Hematopoietic multipotent progenitor cell treated with erythropoietin and hydrocortisone succinate and interleukin-3 and kit ligand, for 6 days (in vitro differentiated cells): ENCODE measurements around the gene CREBZF.
"Not testable (repeated sequence)": the region's sequence is repeated elsewhere in the genome, so short reads cannot be mapped to it uniquely, and the experiment has no call there.

Experiments used
- DNase-seq: peaks from one replicate; pipeline ENCODE4 v3.0.0-alpha.2; 2015

The CREBZF gene

DNA sequence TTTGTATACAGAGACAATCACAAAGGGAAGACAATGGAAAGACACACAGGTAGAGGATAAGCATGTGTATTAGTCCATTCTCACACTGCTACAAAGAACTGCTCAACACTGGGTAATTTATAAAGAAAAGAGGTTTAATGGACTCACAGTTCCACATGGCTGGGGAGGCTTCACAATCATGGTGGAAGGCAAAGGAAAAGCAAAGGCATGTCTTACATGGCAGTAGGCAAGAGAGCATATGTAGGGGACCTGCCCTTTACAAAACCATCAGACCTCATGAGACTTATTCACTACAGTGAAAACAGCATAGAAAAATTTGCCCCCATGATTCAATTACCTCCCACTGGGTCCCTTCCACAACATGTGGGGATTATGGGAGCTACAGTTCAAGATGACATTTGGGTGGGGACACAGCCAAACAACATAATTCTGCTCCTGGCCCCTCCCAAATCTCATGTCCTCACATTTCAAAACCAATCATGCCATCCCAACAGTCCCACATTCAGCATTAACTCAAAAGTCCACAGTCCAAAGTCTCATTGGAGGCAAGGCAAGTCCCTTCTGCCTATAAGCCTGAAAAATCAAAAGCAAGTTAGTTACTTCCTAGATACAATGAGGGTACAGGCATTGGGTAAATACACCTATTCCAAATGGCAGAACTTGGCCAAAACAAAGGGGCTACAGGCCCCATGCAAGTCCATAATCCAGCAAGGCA, 6.2 kb upstream of the CREBZF start:
- DNase-seq, result not testable (repeated sequence)

DNA sequence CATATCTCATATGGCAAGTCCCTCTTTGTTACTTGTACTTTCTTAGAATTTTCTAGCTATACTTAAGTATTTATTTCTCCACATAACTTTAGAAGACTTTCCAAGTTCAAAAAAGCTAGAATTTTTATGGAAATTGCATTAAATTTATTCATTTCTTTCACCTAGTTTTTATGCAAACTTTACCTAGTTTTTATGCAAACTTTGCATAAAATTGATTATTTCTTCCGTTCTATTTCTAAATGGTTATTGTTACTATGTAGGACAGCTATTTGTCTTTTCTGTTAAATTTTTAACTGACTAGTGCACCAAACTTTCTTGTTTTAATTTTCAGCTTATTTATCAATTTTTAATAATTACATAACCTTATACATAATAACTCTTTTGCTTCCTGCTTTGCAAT, 3.2 kb upstream of the CREBZF start:
- no peak for DNase-seq

DNA sequence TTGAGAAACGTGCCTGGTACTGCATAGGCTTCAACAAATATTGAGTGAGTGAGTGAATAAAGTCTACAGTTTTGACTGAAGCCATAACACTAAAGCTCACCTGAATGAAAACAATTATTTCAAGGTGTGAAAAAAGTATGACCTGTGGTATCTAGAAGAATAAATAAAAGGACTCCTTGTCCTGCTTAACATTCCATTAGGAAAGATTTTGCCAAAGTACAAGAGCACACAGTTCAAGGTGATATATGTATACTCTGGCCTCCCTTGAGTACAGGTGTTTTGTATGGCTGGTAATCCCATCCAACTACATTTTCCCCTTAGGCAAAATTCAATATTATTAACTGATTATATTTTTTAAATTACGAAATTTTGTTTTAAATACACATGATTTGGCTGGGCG, 1.8 kb upstream of the CREBZF start:
- no peak for DNase-seq

DNA sequence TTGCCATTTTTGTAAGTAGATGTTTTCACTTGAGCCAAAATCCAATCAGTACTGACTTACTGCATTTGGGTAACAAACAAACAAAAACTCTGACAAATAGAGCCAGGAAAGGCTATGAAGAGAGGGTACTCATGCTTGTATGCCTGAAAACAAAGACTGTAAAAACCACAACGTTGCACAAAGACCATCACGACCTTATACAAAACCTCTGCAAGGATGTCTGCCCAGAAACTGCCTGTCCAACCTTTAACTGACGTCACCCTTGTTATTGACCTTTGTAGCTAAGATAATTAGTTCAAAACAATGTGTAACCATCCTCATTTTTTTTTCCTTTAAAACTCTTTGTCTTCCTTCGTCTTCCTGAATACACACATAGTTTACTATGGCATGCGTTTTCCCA, 804 bp upstream of the CREBZF start:
- no peak for DNase-seq

DNA sequence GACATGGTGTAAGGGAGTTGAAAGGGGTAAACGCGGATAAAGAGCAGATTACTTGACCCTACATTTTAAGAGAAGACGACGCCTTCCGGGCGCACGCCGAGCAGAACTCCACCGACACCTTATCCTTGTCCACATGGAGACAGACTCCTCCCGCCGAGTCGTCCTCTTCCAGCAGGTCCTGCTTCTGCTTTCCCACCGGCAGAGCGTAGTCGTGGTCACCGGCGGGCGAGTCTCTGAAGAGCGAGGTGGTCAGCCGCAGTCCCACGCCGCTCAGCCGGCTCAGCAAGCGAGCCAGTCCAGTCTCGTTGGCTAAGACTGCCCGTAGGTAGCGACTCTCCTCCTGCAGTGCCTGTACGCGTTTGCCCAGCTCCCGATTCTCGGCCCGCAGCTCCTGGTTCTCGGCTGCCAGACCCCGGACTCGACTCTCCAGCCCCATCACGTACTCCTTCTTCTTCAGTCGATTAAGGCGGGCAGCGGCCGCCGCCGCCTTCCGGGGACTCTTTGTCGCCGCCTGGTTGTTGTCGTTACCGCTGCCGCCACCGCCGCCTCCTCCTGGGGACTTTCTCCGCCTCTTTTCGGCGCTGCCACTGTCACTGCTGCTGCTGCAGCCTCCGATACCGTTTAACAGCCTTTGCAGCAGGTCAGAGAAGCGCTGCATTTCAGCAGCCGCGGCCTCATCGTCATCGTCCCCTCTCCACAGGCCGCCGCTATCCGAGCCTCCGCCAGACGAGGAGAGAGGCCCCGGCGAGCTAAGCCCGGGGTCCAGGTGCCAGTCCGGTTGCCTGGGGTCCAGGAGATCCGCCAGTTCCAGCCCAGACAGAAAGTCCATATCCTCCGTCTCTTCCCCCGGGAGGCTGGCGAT, 945 bp downstream of the CREBZF start:
- DNase-seq, result peak; percentile 91

DNA sequence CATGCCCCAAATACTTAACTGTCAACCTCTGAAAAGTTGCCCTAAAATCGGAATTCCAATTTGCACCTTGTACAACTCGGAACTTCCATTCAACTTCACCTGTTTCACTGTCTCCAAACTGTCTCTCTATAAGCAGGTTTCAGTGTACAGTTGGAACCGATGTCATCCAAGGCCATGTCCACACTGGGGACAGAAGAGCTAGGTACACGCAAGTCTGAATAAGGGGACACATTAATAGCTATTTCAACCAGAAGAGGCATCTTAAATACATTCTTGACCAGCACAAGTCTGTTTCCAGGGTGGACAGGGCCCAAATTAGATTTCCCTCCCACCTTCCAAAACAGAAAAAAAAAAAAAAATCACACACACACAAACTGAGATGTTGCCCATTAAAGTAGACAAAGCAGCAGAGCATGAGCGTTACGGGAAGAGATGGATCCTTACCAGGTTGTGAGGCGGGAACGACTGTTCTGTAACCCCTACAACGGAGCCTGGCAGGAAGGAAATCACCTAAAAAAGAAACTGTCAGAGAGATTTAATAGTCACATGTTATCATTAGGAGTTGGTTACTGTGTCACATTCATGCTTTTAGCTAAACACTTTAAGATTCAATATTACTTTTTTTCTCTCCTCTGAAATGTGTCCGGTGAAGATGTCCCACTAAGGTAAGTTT, 1.7 kb downstream of the CREBZF start:
- DNase-seq, result no peak

DNA sequence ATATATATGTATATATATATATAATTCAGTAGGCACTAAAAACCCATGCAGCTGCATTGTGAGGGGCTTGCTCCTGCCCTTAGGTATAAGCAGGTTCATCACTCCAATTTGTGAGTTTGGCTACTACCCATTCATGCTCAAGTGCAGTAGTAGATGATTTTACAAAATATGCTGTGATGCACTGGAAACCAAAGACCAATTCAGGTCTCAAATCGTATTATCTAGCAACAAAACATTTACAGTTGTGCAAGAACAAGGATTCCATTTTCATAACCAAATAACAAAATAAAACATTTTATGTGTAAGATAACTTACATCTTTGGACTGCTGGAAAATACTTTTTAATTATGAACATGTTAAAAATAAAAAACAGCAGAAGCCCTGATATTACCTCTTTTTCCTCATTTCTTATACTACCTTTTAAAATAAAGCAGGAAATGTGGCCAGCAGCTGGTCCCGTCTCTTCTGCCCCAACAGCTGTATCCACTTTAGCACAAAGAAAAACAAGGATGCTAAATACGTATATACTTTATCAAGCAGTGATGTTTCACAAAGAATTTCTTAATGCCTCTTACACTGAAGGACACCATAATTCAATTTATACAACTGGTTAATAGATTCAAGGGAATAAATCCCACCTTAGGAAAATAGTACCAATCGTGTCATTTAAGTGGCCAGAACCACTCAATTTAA, 2.8 kb downstream of the CREBZF start:
- no peak for DNase-seq

DNA sequence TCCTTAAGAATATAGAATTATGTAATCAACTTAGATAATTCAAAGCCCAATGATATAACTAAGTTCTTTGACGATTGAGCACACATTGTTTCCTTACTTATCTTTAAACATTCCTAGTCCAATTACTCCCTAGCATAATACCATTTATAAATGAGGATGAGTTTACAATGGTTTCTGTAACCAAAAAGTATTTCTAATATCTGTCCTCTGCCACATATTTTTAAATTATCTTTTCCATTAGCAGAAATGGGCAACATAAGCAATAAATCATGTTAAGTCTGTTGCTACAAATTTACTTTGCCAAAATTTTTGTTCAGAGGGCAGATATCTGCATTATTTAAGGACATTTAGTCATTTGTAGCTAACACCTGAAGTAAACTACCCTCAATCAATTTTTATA, 6.7 kb downstream of the CREBZF start:
- DNase-seq, result no peak

DNA sequence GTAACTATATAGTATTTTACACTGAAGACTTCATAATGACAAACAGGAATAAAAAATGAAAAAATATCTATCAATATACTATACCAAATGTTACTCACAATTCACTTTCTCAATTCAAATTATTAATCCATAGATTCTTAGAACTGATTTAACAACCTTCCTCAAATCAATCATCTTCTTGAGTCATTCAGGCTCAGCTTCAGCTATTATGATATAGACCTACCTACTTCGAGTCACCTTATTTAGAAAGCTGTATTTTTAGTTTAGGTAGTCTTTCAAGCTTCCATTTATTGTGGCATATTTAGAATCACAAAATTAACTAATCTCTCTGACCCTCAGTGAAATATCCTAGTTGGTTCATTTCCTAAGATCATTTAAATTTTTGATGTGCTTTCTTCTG, 8.2 kb downstream of the CREBZF start:
- no peak for DNase-seq

DNA sequence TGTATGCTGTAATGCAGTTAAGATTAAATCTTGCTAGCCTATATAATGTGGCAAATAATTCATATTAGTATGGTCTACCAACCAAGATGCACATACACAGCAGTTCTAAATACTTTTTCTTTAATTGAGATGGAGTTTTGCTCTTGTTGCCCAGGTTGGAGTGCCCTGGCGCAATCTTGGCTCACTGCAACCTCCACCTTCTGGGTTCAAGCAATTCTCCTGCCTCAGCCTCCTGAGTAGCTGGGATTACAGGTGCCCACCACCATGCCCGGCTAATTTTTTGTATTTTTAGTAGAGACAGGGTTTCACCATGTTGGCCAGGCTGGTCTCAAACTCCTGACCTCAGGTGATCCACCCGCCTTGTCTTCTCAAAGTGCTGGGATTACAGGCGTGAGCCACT, 10.6 kb downstream of the CREBZF start:
- not testable (repeated sequence) for DNase-seq

DNA sequence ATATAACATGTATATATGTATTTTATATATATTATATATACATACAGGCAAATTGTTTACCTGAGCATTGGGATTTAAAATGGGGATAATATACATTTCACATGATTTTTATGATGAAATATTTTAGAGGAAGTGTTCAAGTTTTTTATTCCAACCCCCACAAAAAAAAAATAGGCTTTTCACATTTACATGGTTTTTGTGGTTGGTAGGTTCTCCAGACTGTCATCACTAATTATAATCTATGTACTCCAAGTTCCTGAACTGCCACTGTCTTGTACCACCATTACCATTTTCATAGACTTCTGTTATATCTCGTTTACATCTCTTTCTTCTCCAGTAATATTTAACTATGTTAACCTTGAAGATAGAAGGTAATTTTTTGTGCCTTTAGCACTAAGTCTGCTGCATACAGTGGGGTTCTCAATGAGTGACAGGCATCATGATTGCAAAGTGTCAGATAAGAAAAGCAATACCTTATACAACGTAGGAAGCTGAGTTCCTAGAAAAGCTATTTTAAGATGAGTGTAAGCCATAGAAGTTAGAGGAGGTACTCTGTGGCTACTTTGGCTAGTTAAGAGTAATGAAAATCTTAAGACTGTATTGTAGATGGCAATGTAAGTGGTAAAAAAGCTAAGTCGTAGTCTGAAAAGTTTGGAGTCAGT, 12.0 kb downstream of the CREBZF start:
- peak; percentile 51 for DNase-seq

DNA sequence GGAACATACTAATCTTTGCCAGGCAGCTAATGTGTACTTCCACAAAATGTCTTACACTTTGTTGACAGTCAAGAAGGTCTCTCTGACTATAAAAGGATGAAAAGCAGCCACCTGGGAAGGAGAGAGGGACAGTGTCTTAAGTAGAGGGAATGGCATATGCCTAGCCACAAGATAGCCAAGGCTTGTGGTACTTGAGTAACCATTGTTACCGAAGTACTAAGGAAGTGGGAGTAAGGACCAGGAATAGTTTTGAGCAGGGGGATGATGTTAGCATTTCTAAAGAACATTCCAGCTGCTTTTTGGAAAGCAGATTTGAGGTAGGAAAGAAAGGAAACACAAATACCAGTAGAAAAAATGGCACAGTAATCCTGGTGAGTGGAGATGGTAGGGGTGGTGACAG, 13.8 kb downstream of the CREBZF start:
- no peak for DNase-seq

DNA sequence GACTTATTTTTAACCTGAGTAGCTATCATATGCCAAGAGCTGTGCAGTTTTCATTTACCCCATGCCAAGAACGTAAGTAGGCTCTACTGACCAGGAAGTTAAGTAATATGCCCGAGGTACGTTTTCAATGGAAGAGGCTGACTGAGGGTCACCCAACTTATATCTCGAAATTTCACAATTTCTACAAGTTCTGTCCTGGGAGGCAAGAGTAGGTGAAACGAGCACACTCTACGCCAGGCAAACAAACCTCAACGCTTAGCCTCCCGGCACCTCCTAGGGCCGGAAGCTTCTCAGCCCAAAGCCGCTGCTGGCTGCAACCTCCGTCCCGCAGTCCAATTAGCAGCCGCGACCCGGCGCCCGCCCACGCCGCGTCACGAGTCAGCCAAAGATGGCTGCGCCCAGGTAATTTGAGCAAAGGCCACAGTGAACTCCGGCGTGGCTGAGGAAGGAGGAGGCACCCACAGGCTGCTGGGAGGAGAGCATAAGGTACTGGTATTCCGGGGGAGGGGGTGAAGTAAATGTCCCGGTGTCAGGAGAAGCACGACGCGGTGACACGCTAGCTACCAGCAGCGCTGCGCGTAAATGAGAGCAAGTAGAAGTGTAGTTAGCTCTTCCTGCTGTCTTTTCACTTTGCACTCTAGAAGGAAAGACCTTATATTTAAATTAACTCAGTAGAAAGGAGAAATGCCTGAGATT, 17.2 kb downstream of the CREBZF start, which contains the start of gene TMEM126A:
Gene TMEM126A, plus strand, starts transcription at position 364 of the 696 bp plus-strand sequence. CDS start 2,289 bp downstream, outside the sequence.
- DNase-seq, result peak; percentile 93

DNA sequence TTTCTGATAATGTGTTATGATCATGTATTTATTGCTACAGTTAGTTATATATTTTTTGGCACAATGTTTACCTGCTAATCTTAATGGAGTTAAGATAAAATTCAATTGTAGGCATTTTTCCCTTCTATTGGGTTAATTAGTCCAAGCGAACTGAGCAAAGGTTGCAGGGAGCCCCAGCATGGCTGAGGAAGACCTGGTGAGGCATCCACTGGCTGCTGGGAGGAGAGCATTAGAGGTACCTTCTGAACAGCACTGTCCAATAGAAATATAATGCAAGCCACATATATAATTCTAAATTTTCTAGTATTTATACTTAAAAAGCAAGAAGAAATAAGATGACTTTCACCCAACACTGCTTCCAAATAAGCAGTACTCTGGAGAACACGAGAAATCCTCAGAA, 17.9 kb downstream of the CREBZF start:
- peak; percentile 32 for DNase-seq

DNA sequence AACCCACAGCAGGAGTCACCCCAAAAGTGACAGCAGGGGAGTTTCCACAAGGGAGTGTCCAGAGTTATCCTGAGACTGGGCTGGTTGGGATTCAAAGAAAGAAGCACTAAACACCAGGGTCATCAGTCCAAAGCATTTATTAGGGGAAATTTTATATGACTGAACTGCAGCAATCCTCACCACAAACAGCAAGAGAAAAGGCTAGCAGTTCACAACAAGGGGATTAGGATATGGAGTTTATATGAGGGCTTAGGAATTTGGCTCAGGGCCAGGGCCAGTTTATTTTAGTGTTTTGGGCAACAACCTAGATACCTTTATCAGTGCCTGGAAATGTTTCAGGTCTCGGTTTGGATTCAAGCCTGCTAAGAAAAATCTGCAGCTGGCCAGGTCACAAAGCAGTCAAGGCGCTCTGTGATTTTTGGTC, 21.7 kb downstream of the CREBZF start:
- no peak for DNase-seq

DNA sequence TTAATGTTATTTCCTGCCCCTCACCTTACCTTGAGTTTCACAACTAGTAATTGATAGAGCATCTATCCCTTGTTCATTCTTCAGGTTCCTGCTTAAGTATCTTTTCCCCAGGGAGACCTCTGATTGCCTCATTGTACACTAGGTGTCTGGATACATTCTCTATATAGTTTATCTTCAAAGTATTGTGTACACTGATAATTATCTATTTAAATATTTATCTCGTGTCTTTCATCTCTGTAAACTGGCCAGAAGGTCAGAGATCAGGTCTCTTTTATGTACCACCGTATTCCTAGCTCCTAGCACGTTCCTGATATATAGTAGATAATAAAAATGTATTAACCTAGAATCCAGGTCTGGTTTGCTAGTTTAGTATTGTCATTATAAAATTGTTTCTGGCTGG, 30.2 kb downstream of the CREBZF start:
- DNase-seq, result no peak

DNA sequence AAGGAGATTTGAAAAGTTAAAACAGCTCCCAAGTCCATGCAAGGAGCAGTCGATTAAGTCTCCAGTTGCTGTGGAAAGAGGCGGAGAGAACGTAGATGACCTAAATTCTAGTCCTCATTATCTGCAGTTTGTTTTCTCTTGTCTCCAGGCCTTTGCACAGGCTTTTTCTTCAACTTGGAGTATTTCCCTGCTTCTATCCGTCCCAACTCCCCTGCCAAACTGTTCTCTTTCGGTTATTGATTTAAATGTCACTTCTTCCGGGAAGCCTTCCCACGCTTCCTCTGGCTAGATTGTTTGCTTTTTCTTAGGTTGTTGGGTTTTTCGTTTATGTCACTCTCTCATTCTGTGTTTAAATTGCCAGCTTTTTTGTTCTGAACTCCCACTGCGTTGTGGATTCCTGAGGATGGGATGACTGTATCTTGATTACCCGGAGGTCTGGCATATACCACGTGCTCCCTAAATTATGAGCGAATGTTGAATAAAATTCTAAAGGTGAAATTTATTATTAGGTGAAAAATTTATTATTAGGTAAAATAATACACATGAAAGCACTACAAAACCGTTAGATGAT, 36.1 kb downstream of the CREBZF start:
- DNase-seq, result no peak

DNA sequence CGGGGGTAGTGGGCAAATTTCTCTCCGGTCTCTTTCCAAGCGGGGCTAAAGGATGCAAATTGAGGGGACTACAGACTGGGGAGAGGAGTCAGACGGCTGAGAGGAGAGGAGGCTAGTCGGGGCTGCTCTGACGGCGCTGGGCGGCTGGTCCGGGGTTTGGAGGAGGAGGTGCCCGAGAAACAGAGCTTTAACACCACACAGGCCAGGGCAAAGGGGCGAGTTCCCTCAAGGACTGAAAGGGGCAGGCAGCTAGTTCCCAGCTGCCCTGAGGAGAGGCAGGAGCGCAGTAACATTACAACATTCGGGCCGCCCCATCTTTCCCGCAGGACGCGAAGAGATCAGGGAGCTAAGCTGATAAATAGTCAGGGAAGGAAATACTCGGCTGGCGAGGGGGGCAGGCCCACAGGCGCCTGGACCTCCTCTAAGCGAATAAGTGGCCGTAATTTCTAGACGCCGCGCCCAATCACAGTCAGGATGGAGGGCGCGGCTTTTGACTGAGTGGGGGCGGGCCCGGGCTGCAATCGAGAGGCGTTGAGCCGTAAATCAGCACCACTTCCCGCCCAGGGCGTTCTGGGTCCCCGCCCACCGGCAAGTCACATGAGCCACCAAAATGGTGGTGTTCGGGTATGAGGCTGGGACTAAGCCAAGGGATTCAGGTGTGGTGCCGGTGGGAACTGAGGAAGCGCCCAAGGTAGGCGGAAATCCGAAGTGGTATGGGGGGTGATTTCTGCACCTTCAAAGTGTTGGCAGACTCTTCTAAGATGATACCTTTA, 36.7 kb downstream of the CREBZF start, which contains the start of gene TMEM126B:
Gene TMEM126B, plus strand, starts transcription at position 596 of the 773 bp plus-strand sequence. Its CDS starts 15 bp downstream, at position 611.
- peak; percentile 99 for DNase-seq

DNA sequence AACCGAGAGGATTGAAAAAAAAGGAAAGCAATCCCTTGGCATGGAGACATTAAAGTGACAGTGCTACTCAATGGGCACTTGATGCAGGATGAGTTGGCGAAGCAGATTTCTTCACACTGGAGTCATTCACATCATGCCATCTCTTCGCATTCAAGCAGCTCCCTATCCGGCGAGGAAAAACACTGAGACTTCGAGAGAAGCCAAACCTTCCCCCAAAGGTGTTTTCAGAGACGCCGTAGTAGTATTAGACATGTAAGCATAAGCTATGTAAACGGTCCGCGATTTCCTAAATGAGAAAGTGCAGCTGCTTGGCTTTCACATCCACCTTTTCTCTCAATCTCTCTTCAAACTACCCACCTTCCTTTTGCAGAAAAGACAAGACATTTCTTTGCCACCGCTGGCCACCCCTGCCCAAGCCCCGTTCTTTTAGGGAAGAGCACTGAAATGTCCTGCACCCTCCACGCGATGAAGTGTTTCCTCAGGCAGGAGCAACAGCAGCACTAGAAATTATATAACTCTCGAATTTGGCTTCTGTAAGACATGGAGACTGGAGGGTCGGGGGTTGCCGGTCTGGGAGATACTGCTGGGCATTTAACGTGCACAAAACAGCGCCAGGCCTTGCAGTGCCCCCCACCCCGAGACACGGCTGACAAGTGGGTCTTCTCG, 37.5 kb downstream of the CREBZF start, which contains the start of gene DLG2:
Gene DLG2, minus strand, starts transcription at position 13 of the 666 bp plus-strand sequence.
- peak; percentile 21 for DNase-seq

DNA sequence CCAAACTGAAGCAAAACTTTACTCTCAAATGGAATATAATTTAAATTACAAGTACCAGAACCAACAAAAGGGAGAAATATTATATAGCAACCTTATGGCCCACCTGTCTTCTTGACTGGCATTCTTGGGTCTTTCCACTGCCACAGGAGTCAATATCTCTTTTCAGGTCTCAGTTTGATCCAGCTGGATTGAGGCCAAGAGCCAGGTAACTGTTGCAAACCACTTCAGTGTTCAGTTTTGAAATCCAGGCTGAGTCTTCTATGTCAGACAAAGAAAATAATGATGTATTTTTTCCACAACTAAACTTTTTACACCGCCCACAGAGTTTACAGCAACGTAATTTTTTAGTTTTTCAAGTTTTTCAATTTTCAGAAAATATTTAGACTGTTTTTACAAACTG, 38.4 kb downstream of the CREBZF start:
- DNase-seq, result no peak
